ENCODE measurements around the gene MLLT10. TPM values are rescaled to one million over a fixed set of nuclear protein-coding genes. Genes with fewer than 3 reads are reported as not detected.
"Not testable (repeated sequence)": the region's sequence is repeated elsewhere in the genome, so short reads cannot be mapped to it uniquely, and the experiment has no call there.

The MLLT10 gene
- polyA plus RNA-seq, 3 donors, result 10.6 to 24.7 (median 17.8) TPM

GRCh38 chr10:21603721-21604120, 69.7 kb downstream of the MLLT10 start:
- no peak overlapping the region for H3K27ac ChIP-seq (ENCODE audit: low read depth, low read length)

DNA sequence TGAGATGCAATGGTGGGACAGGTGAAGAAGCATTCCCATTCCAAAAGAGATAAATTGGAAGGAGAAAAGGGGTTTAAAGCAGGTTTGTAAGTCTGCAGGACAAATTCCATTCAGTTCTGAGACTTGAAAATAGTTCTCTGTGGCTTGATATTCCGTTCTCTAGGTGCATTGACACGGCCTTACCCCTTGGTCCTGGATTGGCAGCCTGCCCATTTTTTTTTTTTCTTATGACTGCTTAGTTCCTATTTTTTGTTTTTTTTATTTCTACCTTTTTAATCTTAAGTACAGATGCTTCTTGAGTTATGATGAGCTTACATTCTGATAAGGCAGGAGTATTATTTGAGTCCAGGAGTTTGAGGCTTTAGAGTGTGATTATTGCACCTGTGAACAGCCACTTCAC, 70.6 kb downstream of the MLLT10 start:
- H3K27ac ChIP-seq (ENCODE audit: low read depth, low read length), result no peak overlapping the region
- WGBS, 3 donors, result 43 to 55% (median 47%) methylated on average over 2 of the region's 2 CpGs

DNA sequence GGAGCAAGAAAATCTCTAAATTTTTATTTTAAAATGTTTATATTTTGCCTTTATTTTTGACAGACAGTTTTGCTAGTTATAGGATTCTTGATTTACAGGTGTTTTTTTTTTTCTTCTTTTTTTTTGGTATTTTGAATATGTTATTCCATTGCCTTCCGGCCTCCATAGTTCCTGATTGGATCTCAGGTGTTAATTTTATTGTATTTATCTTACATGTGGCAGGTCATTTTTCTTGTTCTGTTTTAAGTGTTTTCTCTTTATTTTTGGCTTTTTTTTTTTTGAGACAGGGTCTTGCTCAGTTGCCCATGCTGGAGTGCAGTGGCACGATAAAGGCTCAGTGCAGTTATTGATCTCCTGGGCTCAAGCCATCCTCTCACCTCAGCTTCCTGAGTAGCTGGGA, 73.9 kb downstream of the MLLT10 start:
- no peak overlapping the region for H3K27ac ChIP-seq (ENCODE audit: low read depth, low read length)
- 98 to 100% (median 98%) methylated on average over 2 of the region's 2 CpGs for WGBS, 3 donors

- no peak overlapping the region for H3K27ac ChIP-seq (ENCODE audit: low read depth, low read length)
- 88 to 92% (median 90%) methylated on average over 3 of the region's 3 CpGs for WGBS, 3 donors
These were observed 80.0 kb downstream of the MLLT10 start for GRCh38 chr10:21614000-21614399.

- 62 to 95% (median 68%) methylated on average over 3 of the region's 3 CpGs for WGBS, 3 donors
- H3K27ac ChIP-seq (ENCODE audit: low read depth, low read length), result no peak overlapping the region
These were observed 83.2 kb downstream of the MLLT10 start for GRCh38 chr10:21617267-21617666.

GRCh38 chr10:21623291-21623690, 89.3 kb downstream of the MLLT10 start:
- H3K27ac ChIP-seq (ENCODE audit: low read depth, low read length), result no peak overlapping the region
- 78 to 90% (median 85%) methylated on average over 1 of the region's 1 CpG for WGBS, 3 donors

DNA sequence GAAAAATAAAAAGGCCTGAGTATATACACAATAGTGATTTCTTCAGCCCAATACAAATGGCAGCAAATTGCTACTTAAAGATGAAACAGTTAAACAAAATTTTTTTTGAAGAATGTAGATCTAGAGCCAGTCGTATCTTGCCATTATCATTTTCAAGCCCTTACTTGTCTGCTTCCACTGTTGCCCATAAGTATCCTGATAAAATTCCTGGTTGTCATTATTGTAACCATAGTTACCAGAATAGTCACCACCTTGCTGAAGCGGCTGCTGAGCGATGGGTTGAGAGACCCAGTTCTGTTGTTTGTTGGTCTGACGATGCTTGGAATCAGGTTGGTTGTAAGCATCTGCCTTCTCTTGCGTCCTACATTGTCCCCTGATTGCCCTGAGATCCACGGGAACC, 90.4 kb downstream of the MLLT10 start:
- not testable (repeated sequence) for H3K27ac ChIP-seq (ENCODE audit: low read depth, low read length)
- WGBS, 3 donors, result 92 to 96% (median 96%) methylated on average over 6 of the region's 6 CpGs

DNA sequence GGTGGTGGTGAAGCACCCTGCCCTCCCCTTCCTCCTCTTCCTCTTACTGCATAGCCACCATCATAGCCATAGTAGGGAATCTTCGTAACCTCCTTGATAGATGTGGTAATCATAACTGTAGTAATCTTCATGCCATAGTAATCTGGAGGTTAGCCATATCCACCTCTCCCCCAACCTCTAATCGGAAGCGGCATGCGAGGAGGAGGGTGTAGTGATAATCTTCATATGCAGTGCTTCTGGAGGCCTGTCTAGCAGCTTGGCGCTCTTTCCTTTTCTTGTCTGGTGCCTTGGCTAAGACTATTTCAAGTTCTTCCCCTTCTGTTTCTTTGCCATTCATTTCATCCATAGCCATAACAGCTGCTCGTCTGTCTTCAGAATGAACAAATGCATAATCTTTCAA, 90.9 kb downstream of the MLLT10 start:
- WGBS, 3 donors, result 53 to 98% (median 74%) methylated on average over 6 of the region's 6 CpGs
- H3K27ac ChIP-seq (ENCODE audit: low read depth, low read length), result no peak overlapping the region

GRCh38 chr10:21625623-21626229, 91.7 kb downstream of the MLLT10 start:
- 61 to 88% (median 73%) methylated on average over 3 of the region's 3 CpGs for WGBS, 3 donors

DNA sequence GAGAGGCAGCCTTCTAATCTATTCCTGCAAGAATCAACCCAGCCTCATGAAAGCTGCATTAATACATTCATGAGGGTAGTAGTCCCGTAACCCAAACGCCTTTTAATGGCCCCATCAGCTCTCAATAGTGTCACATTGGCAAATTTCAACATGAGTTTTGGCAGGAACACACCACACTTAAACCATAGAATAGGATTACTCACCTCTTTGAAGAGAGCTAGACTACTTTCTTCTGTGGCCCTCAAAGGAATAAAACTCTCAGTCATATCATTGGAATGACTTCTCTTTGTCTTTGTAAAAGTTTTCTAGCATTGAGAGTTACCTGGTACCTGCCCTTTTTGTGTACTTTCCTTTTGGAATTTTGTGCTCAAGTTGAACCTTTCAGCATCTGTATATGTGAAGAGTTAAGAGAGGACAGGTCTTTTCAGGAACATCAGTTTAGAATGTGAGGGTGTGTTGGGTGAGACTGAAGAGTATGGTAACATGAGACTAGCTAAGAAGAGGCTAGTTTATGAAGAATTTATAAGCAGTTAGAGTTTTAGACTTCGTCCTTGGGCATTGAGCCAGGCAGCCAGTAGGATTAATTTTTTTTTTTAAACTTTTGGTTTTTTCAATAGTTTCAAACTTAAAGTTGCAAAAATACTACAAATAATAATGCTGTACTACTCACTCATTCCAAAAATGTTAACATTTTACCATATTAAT, 92.6 kb downstream of the MLLT10 start:
- no peak overlapping the region for H3K27ac ChIP-seq (ENCODE audit: low read depth, low read length)
- WGBS, 3 donors, result 72 to 86% (median 76%) methylated on average over 3 of the region's 3 CpGs

More at GRCh38 chr10:21625623-21626229, 91.7 kb downstream of the MLLT10 start:
- H3K27ac ChIP-seq (ENCODE audit: low read depth, low read length), result no peak overlapping the region

DNA sequence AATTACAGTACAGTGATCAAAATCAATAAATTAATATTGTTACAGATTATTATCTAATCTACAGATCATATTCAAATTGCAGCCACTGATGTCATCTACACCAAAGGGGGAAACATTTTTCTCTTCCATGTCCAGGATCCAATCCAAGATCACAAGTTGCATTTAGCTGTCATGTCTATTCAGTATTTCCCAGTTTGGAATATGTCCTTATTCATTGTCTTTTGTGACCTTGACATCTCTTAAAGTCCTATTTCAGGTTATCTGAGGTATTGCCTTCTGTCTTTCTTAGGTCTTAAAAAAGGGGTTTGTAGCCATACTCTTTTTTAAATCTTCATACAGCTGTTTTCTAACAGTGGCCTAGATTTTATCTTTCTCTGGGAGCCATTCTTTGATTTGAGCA, 93.3 kb downstream of the MLLT10 start:
- no peak overlapping the region for H3K27ac ChIP-seq (ENCODE audit: low read depth, low read length)

DNA sequence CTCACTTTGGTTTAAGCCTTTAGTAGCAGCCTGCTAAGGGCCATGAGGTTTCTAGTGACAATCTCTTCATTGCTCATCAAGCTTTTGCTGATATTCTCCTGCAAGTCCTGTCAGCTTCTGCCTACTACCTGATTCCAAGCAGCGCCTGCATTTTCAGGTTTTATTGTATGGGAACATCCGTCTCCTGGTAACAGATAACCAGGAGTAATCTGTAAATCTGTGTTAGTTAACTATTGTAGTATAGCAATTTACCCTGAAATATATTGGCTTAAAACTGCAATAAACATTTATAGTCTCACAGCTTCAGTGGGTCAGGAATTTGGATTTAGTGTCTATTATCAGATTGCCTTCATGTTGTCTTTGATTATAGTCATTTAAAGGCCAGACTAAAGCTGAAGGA, 94.0 kb downstream of the MLLT10 start:
- H3K27ac ChIP-seq (ENCODE audit: low read depth, low read length), result no peak overlapping the region
- 95 to 97% (median 97%) methylated on average over 2 of the region's 2 CpGs for WGBS, 3 donors

DNA sequence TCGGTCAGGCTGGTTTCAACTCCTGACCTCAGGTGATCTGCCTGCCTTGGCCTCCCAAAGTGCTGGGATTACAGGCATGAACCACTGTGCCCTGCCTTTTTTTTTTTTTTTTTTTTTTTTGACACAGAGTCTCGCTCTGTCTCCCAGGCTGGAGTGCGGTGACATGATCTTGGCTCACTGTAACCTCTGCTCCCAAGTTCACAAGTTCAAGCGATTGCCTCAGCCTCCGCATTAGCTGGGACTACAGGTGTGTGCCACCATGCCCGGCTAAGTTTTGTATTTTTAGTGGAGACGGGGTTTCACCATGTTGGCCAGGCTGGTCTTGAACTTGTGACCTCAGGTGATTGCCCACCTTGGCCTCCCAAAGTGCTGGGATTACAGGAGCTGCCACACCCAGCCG, 94.6 kb downstream of the MLLT10 start:
- WGBS, 3 donors, result 95 to 100% (median 98%) methylated on average over 7 to 8 of the region's 8 CpGs
- not testable (repeated sequence) for H3K27ac ChIP-seq (ENCODE audit: low read depth, low read length)

DNA sequence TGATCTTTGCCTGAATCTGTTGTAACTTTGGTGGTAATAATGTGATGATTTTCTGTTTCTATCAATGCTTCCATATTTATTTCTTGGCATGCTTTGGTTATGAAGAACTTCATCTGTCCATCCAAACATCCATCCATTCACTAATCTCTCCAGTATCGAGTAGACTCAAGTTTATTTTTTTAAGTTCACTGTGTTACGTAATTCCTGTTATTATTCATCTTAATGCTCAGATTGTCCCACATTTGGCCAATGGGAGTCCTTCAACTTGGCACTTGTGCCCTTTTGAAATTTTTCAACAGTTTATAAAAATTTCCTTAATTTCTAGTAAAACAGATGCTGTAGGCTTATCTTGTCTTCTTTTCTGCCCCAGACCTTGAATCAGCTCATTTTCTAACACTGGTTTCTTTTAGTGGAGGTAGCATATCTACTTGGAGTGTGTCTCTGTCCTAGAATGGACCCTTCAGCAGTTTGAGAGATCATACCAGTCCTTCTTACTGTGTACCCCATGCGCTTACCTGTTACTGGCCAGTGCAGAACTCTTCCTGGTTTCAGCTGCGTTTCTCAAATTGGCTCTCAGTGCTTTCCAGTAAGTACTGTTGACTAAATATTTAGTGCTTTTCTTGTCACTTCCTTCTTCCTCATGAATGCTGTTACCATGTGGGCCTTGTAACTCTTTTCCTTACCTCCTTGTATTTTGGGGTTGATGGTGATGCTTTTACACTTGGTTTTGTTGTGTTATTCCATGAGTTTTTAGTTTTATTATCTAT, 100.8 kb downstream of the MLLT10 start:
- no peak overlapping the region for H3K27ac ChIP-seq (ENCODE audit: low read depth, low read length)
- 78 to 82% (median 82%) methylated on average over 4 of the region's 4 CpGs for WGBS, 3 donors

DNA sequence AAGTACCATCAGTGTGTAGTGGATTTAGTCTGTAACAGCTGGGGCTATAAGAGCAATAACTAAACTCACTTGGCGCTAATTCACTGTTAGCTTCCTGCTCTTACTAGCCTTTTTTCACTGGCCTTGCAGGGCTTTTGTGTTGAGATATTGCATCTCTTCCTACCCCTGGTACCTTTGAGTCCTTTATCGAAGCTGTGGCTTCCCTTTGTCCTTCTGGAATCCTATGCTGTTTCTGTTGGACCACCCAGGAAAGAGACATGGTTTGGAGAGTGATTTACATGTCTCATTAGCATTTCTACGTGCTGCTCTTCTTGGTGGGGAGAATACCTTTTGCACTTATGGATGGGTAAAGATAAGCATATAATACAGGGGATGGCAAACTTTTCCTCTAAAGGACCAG, 103.8 kb downstream of the MLLT10 start:
- H3K27ac ChIP-seq (ENCODE audit: low read depth, low read length), result no peak overlapping the region
- WGBS, 3 donors, result 91 to 96% (median 96%) methylated on average over 3 of the region's 3 CpGs

DNA sequence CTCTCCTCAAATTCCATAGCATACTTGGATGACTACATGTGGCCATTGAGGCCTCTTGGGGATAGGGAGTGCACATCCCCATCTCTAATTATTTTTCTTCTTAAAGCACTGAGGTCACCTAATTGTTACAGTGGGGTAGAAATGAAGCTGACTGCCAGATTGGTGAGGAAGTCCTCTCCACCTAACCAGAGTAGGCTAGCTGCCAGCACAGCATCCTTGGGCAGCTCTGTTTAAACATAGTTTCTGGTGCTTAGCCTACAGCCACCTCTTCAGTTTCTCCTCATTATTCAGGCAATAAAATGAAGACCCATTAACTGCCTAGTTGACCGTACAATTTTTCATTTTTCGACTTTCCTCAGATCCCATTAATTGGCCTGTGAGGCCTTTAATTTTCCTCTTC, 104.6 kb downstream of the MLLT10 start:
- H3K27ac ChIP-seq (ENCODE audit: low read depth, low read length), result no peak overlapping the region
- WGBS, 3 donors, result 66 to 86% (median 81%) methylated on average over 2 of the region's 2 CpGs

DNA sequence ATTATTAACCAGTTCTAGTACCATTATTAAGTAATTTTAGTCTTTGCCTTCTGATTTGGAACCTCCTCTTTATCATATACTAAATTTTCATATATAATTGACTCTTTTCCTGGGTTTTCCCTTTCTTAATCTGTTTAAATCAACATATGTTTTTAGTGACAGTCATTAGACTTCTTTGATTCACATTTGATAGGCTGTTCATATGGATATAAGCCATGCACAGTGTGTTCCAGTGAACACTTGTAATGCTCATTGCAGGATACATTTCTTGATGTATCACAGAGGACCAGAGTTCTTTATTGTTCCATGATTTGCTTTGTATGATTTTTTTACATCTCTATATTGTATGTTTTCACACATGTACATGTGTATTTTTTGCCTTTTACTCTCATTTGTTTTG, 114.0 kb downstream of the MLLT10 start:
- H3K27ac ChIP-seq (ENCODE audit: low read depth, low read length), result no peak overlapping the region

GRCh38 chr10:21649454-21649872, 115.4 kb downstream of the MLLT10 start:
- WGBS, 3 donors, result 93 to 94% (median 94%) methylated on average over 5 of the region's 5 CpGs
- H3K27ac ChIP-seq (ENCODE audit: low read depth, low read length), result no peak overlapping the region

- 83 to 94% (median 92%) methylated on average over 2 of the region's 2 CpGs for WGBS, 3 donors
- H3K27ac ChIP-seq (ENCODE audit: low read depth, low read length), result no peak overlapping the region
These were observed 116.3 kb downstream of the MLLT10 start for GRCh38 chr10:21650353-21650752.

GRCh38 chr10:21655236-21655635, 121.2 kb downstream of the MLLT10 start:
- no peak overlapping the region for H3K27ac ChIP-seq (ENCODE audit: low read depth, low read length)
- 79 to 80% (median 79%) methylated on average over 3 of the region's 3 CpGs for WGBS, 3 donors

All from adipose tissue (tissue), 3 donors.